Common myeloid progenitor, CD34-positive (primary cell): ENCODE results near the gene P4HB.

Experiments
- CTCF ChIA-PET: fragments of 350-600 bp; sonication (Branson Sonifier 250); formaldehyde crosslinking; loops from one replicate; lab custom pipeline; 2021; ENCODE audit warnings: antibody characterized with exemption; lab: Charles Lee
- POLR2A ChIA-PET: fragments of 350-600 bp; sonication (Branson Sonifier 250); formaldehyde crosslinking; loops from one replicate; lab custom pipeline; 2021; ENCODE audit warnings: antibody characterized with exemption; lab: Charles Lee
- DNase-seq, 3 donors: peaks; one replicate each; pipeline versions ENCODE4 v3.0.0 to v3.0.0-alpha.2; 2013
- H3K27ac ChIP-seq, 2 experiments: 1 replicate in 1 of 2; 2 replicates in 1 of 2; pipeline ENCODE4 v1.7.0; 2013; ENCODE audit warnings: inconsistent platforms in 2 of 2, low read length in 2 of 2, mild to moderate bottlenecking in 2 of 2, low read depth in 1 of 2, moderate library complexity in 1 of 2; ENCODE audit not compliant: severe bottlenecking in 2 of 2, insufficient read depth in 1 of 2, poor library complexity in 1 of 2
- H3K27me3 ChIP-seq, 5 experiments: replicated peaks in 2 of 5; 1 replicate in 3 of 5; 2 replicates in 2 of 5; pipeline versions ENCODE4 v1.6.1 to v1.7.0; 2013; ENCODE audit warnings: low read length in 4 of 5, mild to moderate bottlenecking in 2 of 5, moderate library complexity in 2 of 5, inconsistent platforms in 1 of 5; ENCODE audit not compliant: insufficient read depth in 5 of 5, control insufficient read depth in 4 of 5
- H3K36me3 ChIP-seq, 4 experiments: 1 replicate in 2 of 4; 2 replicates in 2 of 4; pipeline versions ENCODE4 v1.6.1 to v1.7.0; 2013; ENCODE audit warnings: low read length in 3 of 4, control low read depth in 1 of 4, mild to moderate bottlenecking in 1 of 4; ENCODE audit not compliant: control insufficient read depth in 4 of 4, insufficient read depth in 4 of 4
- H3K4me1 ChIP-seq, 4 experiments: 1 replicate in 3 of 4; 2 replicates in 1 of 4; pipeline versions ENCODE4 v1.6.1 to v1.7.1; 2013; ENCODE audit warnings: low read length in 3 of 4, mild to moderate bottlenecking in 3 of 4, control low read depth in 1 of 4, inconsistent platforms in 1 of 4, moderate library complexity in 1 of 4; ENCODE audit not compliant: control insufficient read depth in 4 of 4, insufficient read depth in 4 of 4; ENCODE audit errors: control extremely low read depth in 1 of 4
- H3K4me3 ChIP-seq, 7 experiments: 1 replicate in 4 of 7; 2 replicates in 3 of 7; pipeline versions ENCODE4 v1.5.1 to v1.7.0; 2013; ENCODE audit warnings: mild to moderate bottlenecking in 7 of 7, low read length in 6 of 7, moderate library complexity in 6 of 7, inconsistent platforms in 2 of 7, low read depth in 2 of 7, control low read depth in 1 of 7; ENCODE audit not compliant: insufficient read depth in 4 of 7, control insufficient read depth in 1 of 7; ENCODE audit errors: extremely low read depth in 1 of 7
- H3K9me3 ChIP-seq, 5 experiments: 1 replicate in 4 of 5; 2 replicates in 1 of 5; pipeline versions ENCODE4 v1.6.1 to v1.7.1; 2013; ENCODE audit warnings: low read length in 4 of 5, mild to moderate bottlenecking in 2 of 5, inconsistent platforms in 1 of 5, low read depth in 1 of 5, moderate library complexity in 1 of 5; ENCODE audit not compliant: control insufficient read depth in 4 of 5, insufficient read depth in 2 of 5; ENCODE audit errors: control extremely low read depth in 1 of 5
- WGBS: methylation state at CpG from one replicate; pipeline ENCODE4 v1.1.5; 2013; ENCODE audit not compliant: insufficient coverage; 5-methylcytosine and 5-hydroxymethylcytosine counted together

The P4HB gene

GRCh38 chr17:81871387-81872230 lies 11.3 kb upstream of the P4HB start:
- Histone ChIP-seq H3K9me3 (no peaks in the 10 kb centered on the region), H3K4me1 (peaks cover 0 to 56% (median 48%) of the 10 kb centered on the region in 4 experiments), H3K36me3 (peaks cover 0 to 31% (median 19%) of the 10 kb centered on the region in 4 experiments), H3K27ac (peak overlapping the region; percentile 88 to 95), H3K27me3 (no peaks in the 10 kb centered on the region), H3K4me3 (peak overlapping the region; percentile 46 to 90 (median 81))
- POLR2A ChIA-PET = interaction anchor here (0.5 to 2.6 kb wide), 4 partner anchors 10 to 83 kb away, joined by 3 to 21 read pairs (median 5); partner anchors contain the start of genes P4HB and SIRT7
- CTCF ChIA-PET = interaction anchor here (1.1 to 2.6 kb wide), 4 partner anchors 9 to 13 kb away, joined by 3 to 20 read pairs (median 4); no protein-coding TSS in a partner anchor
- WGBS = under 1% methylated on average over 81 of the region's 86 CpGs
- DNase-seq = peak; percentile 88 to 93 (median 91)

DNA sequence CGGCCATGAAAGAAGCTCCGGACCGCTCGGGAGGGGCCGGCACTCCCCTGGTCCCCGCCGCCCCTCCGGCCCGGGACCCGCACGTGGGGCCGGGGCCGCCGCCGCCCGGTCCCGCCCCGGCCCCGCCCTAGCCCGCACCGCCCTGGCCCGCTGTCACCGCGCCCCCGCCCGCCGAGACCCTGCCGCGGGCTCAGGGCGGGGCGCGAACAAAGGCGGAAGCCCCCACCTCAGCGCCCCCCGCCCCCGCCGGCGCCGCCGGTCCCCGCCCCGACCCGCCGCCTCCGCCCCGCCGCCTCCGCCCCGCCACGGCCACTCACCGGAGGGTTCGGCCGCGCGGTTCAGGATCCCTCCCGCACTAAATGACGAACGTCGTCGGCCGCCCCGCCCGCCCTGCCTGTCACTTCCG lies 10.6 kb upstream of the P4HB start, which contains the start of gene ARHGDIA:
Gene ARHGDIA, minus strand, starts transcription at position 357 of the 406 bp plus-strand sequence. CDS start 1,407 bp downstream, outside the sequence.
- DNase-seq = no peak
- H3K36me3 ChIP-seq = peaks cover 0 to 33% (median 20%) of the 10 kb centered on the region in 4 experiments
- ChIA-PET CTCF (interaction anchor here (1.8 to 2.6 kb wide), 2 partner anchors 9 to 12 kb away, joined by 3 to 20 read pairs; no protein-coding TSS in a partner anchor), POLR2A (interaction anchor here (1.2 to 2.6 kb wide), 3 partner anchors 10 to 47 kb away, joined by 3 to 21 read pairs (median 5); partner anchors contain the start of genes P4HB and SIRT7)
- H3K4me3 ChIP-seq = peak within 1 kb of the TSS; percentile 46 to 91 (median 86)
- no peaks in the 10 kb centered on the region for H3K27me3 ChIP-seq
- H3K4me1 ChIP-seq = peaks cover 0 to 62% (median 51%) of the 10 kb centered on the region in 4 experiments
- no peaks in the 10 kb centered on the region for H3K9me3 ChIP-seq
- 0% methylated on average over 18 of the region's 64 CpGs for WGBS
- peak within 1 kb of the TSS; percentile 88 to 95 for H3K27ac ChIP-seq

DNA sequence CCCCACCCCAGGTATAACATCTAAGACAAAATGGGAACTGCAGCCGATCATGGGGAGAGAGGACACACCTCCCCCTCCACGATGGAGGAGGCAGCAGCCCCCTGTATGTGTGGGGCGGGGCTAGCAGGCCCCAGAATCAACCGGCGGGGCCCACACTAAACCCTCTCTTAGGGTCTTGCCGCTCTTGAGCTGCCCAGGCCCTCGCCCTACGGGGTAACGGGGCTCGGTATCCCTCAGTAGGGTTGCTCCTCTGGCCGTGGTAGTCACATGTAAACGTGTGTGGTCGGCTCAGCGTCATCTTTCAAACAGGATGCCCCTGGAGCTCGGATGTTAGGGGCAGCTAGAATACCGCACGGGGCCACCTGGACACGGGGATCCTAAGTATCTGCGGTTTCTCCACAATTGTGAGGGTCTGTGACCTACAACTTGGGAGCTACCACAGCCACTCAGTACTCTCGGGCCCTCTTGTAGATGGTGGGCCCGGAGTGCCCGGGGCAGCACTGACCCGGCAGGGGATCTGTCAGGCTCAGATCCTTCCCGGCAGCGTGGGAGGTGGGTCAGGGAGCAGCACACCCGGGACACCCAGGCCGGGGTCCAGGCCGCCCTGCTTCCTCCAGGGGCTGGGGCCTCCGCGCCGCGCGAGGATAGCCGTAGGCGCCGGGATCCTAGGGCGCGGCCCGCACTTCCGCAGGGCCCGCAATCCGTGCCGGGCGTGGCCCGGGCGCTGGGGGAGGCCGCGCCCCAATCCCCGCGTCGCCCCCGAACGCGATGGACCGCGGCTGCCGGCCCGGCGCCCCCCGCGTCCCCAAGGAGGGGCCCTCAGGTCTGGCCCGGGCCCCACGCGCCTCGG lies 10.0 kb upstream of the P4HB start:
- WGBS = 1% methylated on average over 61 of the region's 65 CpGs
- ChIA-PET POLR2A (interaction anchor here (1.2 to 2.6 kb wide), 3 partner anchors 9 to 47 kb away, joined by 3 to 21 read pairs (median 5); partner anchors contain the start of genes P4HB and SIRT7), CTCF (interaction anchor here (0.7 to 3.8 kb wide), 16 partner anchors 9 to 185 kb away, joined by 3 to 20 read pairs (median 4); partner anchors contain the start of genes MAFG and P4HB)
- Histone ChIP-seq H3K4me3 (peak overlapping the region; percentile 44 to 91 (median 86)), H3K4me1 (peaks cover 0 to 65% (median 51%) of the 10 kb centered on the region in 4 experiments), H3K36me3 (peaks cover 0 to 40% (median 23%) of the 10 kb centered on the region in 4 experiments), H3K27me3 (no peaks in the 10 kb centered on the region), H3K27ac (peak overlapping the region; percentile 77 to 89), H3K9me3 (no peaks in the 10 kb centered on the region)
- peak in 2 of 3 donors; percentile 59 to 65 for DNase-seq

GRCh38 chr17:81869221-81870130 lies 9.1 kb upstream of the P4HB start:
- no peaks in the 10 kb centered on the region for H3K9me3 ChIP-seq
- no peaks in the 10 kb centered on the region for H3K27me3 ChIP-seq
- H3K4me3 ChIP-seq = peak overlapping the region in 6 of 7 experiments; percentile 80 to 91 (median 88)
- DNase-seq = peak in 2 of 3 donors; percentile 59 to 61
- peaks cover 0 to 65% (median 51%) of the 10 kb centered on the region in 4 experiments for H3K4me1 ChIP-seq
- ChIA-PET CTCF (interaction anchor here (0.9 to 3.8 kb wide), 17 partner anchors 8 to 184 kb away, joined by 3 to 20 read pairs (median 5); partner anchors contain the start of genes MAFG and P4HB), POLR2A (interaction anchor here (0.6 to 2.6 kb wide), 5 partner anchors 8 to 311 kb away, joined by 3 to 21 read pairs (median 4); partner anchors contain the start of gene P4HB)
- peak overlapping the region in 1 of 2 experiments; percentile 89 for H3K27ac ChIP-seq
- WGBS = 56% methylated on average over 52 of the region's 52 CpGs
- H3K36me3 ChIP-seq = peaks cover 0 to 42% (median 24%) of the 10 kb centered on the region in 4 experiments

DNA sequence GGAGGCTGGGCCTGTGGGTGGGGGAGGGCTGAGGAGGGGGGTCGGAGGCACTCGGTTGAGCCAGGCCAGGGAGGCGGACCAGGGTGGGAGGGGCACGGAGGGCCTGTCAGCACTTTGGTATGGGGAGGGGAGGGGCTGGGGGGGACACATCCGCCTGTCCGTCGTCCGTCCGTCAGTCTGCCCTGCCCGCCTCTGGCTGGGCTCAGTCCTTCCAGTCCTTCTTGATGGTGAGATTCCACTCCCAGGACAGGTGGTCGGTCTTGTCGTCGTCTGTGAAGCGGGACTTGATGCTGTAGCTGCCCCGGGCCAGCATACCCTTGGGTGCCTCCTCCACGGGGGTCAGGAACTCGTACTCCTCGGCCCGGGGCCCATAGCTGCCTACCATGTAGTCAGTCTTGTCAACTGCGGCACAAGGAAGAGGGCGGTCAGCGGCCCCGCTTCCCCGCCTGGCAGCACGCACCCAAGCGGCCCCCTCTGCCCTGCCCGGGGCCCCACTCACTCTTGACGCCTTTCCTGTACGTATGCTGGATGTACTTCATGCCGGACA lies 8.4 kb upstream of the P4HB start:
- Histone ChIP-seq H3K9me3 (no peaks in the 10 kb centered on the region), H3K36me3 (peaks cover 0 to 46% (median 24%) of the 10 kb centered on the region in 4 experiments), H3K4me1 (peaks cover 0 to 63% (median 51%) of the 10 kb centered on the region in 4 experiments), H3K27ac (no peak overlapping the region), H3K4me3 (peak overlapping the region in 2 of 7 experiments; percentile 8 to 16), H3K27me3 (no peaks in the 10 kb centered on the region)
- WGBS = 84% methylated on average over 30 of the region's 30 CpGs
- ChIA-PET CTCF (interaction anchor here (0.9 to 3.8 kb wide), 13 partner anchors 9 to 152 kb away, joined by 3 to 20 read pairs (median 5); partner anchors contain the start of gene MAFG), POLR2A (interaction anchor here (0.6 to 2.6 kb wide), 4 partner anchors 8 to 311 kb away, joined by 3 to 21 read pairs (median 4); partner anchors contain the start of gene P4HB)
- no peak for DNase-seq
